Measurements from ENCODE around the gene ACOX1. TPM values are rescaled to one million over a fixed set of nuclear protein-coding genes. Genes with fewer than 3 reads are reported as not detected.

Gene ACOX1
- total and polyA plus RNA-seq, 2 of the 13 experiments (the other 11 are each of a cell fraction or from before 2014, with no cell fraction given) = 86.4 to 120 TPM

DNA sequence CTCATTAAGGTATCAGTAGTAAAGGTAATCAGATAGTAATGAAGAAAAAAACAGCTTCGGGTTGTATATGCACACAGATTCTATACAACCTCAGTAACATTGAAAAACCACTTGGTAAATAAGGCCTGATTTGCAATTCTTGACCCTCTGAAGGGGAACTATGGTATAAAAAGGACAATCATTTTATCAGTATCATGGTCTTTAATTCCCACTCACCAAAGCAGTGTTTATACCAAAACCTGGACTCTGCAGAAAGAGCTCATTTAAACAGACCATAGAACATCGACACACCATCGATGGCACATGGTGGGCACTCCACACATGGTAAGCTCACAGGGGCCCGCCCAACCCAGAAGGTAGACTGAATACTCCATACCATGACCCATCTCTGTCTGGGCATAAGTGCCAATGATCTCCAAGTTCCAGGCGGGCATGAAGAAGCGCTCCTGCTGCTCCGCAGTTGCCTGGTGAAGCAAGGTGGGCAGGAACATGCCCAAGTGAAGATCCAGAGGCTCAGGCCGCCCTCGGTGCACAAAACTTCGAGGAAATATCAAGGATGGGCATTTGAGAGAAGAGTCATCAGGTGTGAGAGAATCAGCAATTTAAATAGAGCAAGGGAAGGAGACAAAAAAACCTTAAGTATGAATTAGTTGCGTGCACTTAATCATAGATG, 19.0 kb downstream of the ACOX1 start (continued):
- TF ChIP-seq, protein P1, sequence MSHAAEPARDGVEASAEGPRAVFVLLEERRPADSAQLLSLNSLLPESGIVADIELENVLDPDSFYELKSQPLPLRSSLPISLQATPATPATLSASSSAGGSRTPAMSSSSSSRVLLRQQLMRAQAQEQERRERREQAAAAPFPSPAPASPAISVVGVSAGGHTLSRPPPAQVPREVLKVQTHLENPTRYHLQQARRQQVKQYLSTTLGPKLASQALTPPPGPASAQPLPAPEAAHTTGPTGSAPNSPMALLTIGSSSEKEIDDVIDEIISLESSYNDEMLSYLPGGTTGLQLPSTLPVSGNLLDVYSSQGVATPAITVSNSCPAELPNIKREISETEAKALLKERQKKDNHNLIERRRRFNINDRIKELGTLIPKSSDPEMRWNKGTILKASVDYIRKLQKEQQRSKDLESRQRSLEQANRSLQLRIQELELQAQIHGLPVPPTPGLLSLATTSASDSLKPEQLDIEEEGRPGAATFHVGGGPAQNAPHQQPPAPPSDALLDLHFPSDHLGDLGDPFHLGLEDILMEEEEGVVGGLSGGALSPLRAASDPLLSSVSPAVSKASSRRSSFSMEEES (CRISPR knock-in tag; IDR thresholded peaks at IDR 0.05) = no peak
- TF ChIP-seq ZFP90 (CRISPR knock-in tag; IDR thresholded peaks at IDR 0.05; ENCODE audit: borderline replicate concordance) (no peak), PRPF4 (IDR thresholded peaks at IDR 0.05; ENCODE audit: low read depth, low read length, poor library complexity, severe bottlenecking) (peak; percentile 25), AGO2 (optimal IDR thresholded peaks at IDR 0.05; ENCODE audit: low read depth, low read length) (no peak), ZNF296 (CRISPR knock-in tag; conservative IDR thresholded peaks at IDR 0.05) (no peak), ZNF572 (CRISPR knock-in tag; IDR thresholded peaks at IDR 0.05) (peak; percentile 83; the same call in 1 of the 2 replicates), ZNF891 (CRISPR knock-in tag; IDR thresholded peaks at IDR 0.05) (no peak; the same call in 1 of the 2 replicates), PCBP2 (optimal IDR thresholded peaks at IDR 0.05; ENCODE audit: low read depth, low read length, poor library complexity, severe bottlenecking) (no peak), ATF7-NPFF (CRISPR knock-in tag; IDR thresholded peaks at IDR 0.05; ENCODE audit: low read depth) (no peak), ZNF251 (CRISPR knock-in tag; IDR thresholded peaks at IDR 0.05) (no peak), NCOA5 (CRISPR knock-in tag; IDR thresholded peaks at IDR 0.05) (no peak), TBX3 (IDR thresholded peaks at IDR 0.05; ENCODE audit: borderline replicate concordance) (peak; percentile 14; the same call in 1 of the 2 replicates), RELA (CRISPR knock-in tag; IDR thresholded peaks at IDR 0.05) (no peak), NR2F6 (IDR thresholded peaks at IDR 0.05) (no peak), NR2F6 (CRISPR knock-in tag; IDR thresholded peaks at IDR 0.05) (no peak), SALL1 (CRISPR knock-in tag; IDR thresholded peaks at IDR 0.05) (0 out of 2 replicates have a peak, but pooled peaks have one; percentile 12), EED (CRISPR knock-in tag; IDR thresholded peaks at IDR 0.05) (no peak), ADNP (CRISPR knock-in tag; IDR thresholded peaks at IDR 0.05) (no peak), NFE2 (CRISPR knock-in tag; IDR thresholded peaks at IDR 0.05) (no peak), IRX3 (CRISPR knock-in tag; IDR thresholded peaks at IDR 0.05; ENCODE audit: borderline replicate concordance, low read depth) (no peak; the same call in 1 of the 2 replicates), LCORL (IDR thresholded peaks at IDR 0.05) (no peak), LCORL (CRISPR knock-in tag; IDR thresholded peaks at IDR 0.05) (0 out of 2 replicates have a peak, but pooled peaks have one; percentile 46), MAFK (conservative IDR thresholded peaks at IDR 0.05 in 1 of 2, IDR thresholded peaks at IDR 0.05 in 1 of 2; ENCODE audit: low read length in 2 of 2) (no peak), CHD2 (IDR thresholded peaks at IDR 0.05; ENCODE audit: low read depth, low read length) (no peak)
- TF ChIP-seq, protein P2, sequence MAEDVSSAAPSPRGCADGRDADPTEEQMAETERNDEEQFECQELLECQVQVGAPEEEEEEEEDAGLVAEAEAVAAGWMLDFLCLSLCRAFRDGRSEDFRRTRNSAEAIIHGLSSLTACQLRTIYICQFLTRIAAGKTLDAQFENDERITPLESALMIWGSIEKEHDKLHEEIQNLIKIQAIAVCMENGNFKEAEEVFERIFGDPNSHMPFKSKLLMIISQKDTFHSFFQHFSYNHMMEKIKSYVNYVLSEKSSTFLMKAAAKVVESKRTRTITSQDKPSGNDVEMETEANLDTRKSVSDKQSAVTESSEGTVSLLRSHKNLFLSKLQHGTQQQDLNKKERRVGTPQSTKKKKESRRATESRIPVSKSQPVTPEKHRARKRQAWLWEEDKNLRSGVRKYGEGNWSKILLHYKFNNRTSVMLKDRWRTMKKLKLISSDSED (CRISPR knock-in tag; IDR thresholded peaks at IDR 0.05) = no peak
- TF ChIP-seq, protein P3, sequence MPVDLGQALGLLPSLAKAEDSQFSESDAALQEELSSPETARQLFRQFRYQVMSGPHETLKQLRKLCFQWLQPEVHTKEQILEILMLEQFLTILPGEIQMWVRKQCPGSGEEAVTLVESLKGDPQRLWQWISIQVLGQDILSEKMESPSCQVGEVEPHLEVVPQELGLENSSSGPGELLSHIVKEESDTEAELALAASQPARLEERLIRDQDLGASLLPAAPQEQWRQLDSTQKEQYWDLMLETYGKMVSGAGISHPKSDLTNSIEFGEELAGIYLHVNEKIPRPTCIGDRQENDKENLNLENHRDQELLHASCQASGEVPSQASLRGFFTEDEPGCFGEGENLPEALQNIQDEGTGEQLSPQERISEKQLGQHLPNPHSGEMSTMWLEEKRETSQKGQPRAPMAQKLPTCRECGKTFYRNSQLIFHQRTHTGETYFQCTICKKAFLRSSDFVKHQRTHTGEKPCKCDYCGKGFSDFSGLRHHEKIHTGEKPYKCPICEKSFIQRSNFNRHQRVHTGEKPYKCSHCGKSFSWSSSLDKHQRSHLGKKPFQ (CRISPR knock-in tag; IDR thresholded peaks at IDR 0.05; ENCODE audit: insufficient replicate concordance) = no peak
- TF ChIP-seq, protein P4, sequence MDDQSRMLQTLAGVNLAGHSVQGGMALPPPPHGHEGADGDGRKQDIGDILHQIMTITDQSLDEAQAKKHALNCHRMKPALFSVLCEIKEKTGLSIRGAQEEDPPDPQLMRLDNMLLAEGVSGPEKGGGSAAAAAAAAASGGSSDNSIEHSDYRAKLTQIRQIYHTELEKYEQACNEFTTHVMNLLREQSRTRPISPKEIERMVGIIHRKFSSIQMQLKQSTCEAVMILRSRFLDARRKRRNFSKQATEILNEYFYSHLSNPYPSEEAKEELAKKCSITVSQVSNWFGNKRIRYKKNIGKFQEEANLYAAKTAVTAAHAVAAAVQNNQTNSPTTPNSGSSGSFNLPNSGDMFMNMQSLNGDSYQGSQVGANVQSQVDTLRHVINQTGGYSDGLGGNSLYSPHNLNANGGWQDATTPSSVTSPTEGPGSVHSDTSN (CRISPR knock-in tag; IDR thresholded peaks at IDR 0.05; ENCODE audit: borderline replicate concordance) = no peak
